IMR-90 (cell line): ENCODE results near the gene NMBR.
"Not testable (repeated sequence)": the region's sequence is repeated elsewhere in the genome, so short reads cannot be mapped to it uniquely, and the experiment has no call there.

Experiments used
- BHLHE40 ChIP-seq: fragments of 150-350 bp; IDR thresholded peaks from 2 replicates; pipeline ENCODE4 v1.6.1; 2016; ENCODE audit warnings: mild to moderate bottlenecking, low read depth, low read length
- CEBPB ChIP-seq: IDR thresholded peaks from 2 replicates; pipeline ENCODE4 v1.6.1; 2012; ENCODE audit warnings: low read depth, low read length, improper control_type of control experiment
- CHD1 ChIP-seq: IDR thresholded peaks from 2 replicates; pipeline ENCODE4 v1.6.1; 2012; ENCODE audit warnings: low read depth, low read length, improper control_type of control experiment
- FOS ChIP-seq: fragments of 150-350 bp; IDR thresholded peaks from 2 replicates; pipeline ENCODE4 v1.6.1; 2016; ENCODE audit warnings: low read depth, low read length
- MAFK ChIP-seq: IDR thresholded peaks from 2 replicates; pipeline ENCODE4 v1.6.1; 2012; ENCODE audit warnings: low read depth, low read length, improper control_type of control experiment
- MAZ ChIP-seq: IDR thresholded peaks from 2 replicates; pipeline ENCODE4 v1.6.1; 2012; ENCODE audit warnings: low read depth, mild to moderate bottlenecking, low read length, improper control_type of control experiment, moderate library complexity, borderline replicate concordance
- MXI1 ChIP-seq: IDR thresholded peaks from 2 replicates; pipeline ENCODE4 v1.6.1; 2012; ENCODE audit warnings: low read depth, mild to moderate bottlenecking, low read length, moderate library complexity, borderline replicate concordance
- POLR2A ChIP-seq: IDR thresholded peaks from 2 replicates; pipeline ENCODE4 v1.6.1; 2012; ENCODE audit warnings: mild to moderate bottlenecking, low read depth, low read length
- RAD21 ChIP-seq: IDR thresholded peaks from 2 replicates; pipeline ENCODE4 v1.6.1; 2012; ENCODE audit warnings: low read length, improper control_type of control experiment
- RCOR1 ChIP-seq: IDR thresholded peaks from 2 replicates; pipeline ENCODE4 v1.6.1; 2012; ENCODE audit warnings: mild to moderate bottlenecking, low read length, improper control_type of control experiment; ENCODE audit not compliant: insufficient replicate concordance
- RFX5 ChIP-seq: IDR thresholded peaks from 2 replicates; pipeline ENCODE4 v1.8.0; 2012; ENCODE audit warnings: low read depth, mild to moderate bottlenecking, low read length, moderate library complexity
- SMC3 ChIP-seq: fragments of 150-350 bp; IDR thresholded peaks from 2 replicates; pipeline ENCODE4 v1.6.1; 2016; ENCODE audit warnings: low read depth, mild to moderate bottlenecking, antibody characterized with exemption, low read length, moderate library complexity
- TF ChIP-seq, protein P1 (sequence below): conservative IDR thresholded peaks from 2 replicates; pipeline ENCODE4 v1.5.1; 2012; ENCODE audit warnings: mild to moderate bottlenecking, low read depth, low read length, improper control_type of control experiment
- TF ChIP-seq, protein P2 (sequence below): fragments of 150-350 bp; IDR thresholded peaks from 2 replicates; pipeline ENCODE4 v1.6.1; 2017; ENCODE audit warnings: mild to moderate bottlenecking, antibody characterized with exemption, low read length, low read depth

DNA sequence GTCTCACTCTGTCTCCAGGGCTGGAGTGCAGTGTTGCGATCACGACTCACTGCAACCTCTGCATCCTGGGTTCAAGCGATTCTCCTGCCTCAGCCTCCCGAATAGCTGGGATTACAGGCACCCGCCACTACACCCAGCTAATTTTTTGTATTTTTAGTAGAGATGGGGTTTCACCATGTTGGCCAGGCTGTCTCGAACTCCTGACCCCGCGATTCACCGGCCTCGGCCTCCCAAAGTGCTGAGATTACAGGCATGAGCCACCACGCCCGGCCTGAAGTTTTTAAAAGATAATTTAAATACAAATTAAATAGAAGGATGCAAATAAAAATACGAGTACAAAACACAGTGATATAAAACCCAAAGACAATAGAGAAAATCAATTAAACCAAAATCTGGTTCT, 5.4 kb downstream of the NMBR start:
- TF ChIP-seq, protein P1, sequence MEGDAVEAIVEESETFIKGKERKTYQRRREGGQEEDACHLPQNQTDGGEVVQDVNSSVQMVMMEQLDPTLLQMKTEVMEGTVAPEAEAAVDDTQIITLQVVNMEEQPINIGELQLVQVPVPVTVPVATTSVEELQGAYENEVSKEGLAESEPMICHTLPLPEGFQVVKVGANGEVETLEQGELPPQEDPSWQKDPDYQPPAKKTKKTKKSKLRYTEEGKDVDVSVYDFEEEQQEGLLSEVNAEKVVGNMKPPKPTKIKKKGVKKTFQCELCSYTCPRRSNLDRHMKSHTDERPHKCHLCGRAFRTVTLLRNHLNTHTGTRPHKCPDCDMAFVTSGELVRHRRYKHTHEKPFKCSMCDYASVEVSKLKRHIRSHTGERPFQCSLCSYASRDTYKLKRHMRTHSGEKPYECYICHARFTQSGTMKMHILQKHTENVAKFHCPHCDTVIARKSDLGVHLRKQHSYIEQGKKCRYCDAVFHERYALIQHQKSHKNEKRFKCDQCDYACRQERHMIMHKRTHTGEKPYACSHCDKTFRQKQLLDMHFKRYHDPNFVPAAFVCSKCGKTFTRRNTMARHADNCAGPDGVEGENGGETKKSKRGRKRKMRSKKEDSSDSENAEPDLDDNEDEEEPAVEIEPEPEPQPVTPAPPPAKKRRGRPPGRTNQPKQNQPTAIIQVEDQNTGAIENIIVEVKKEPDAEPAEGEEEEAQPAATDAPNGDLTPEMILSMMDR: not testable (repeated sequence)
- not testable (repeated sequence) for TF ChIP-seq RCOR1, CEBPB, FOS, RFX5, RAD21, POLR2A, SMC3, MXI1, MAFK, MAZ, CHD1, BHLHE40
- TF ChIP-seq, protein P2, sequence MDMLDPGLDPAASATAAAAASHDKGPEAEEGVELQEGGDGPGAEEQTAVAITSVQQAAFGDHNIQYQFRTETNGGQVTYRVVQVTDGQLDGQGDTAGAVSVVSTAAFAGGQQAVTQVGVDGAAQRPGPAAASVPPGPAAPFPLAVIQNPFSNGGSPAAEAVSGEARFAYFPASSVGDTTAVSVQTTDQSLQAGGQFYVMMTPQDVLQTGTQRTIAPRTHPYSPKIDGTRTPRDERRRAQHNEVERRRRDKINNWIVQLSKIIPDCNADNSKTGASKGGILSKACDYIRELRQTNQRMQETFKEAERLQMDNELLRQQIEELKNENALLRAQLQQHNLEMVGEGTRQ: not testable (repeated sequence)
